GM12872 (cell line): Measurements from ENCODE around the gene TRMT11.

Source experiments
- CTCF ChIP-seq: IDR thresholded peaks from 3 replicates; pipeline ENCODE4 v1.5.1; 2011; ENCODE audit warnings: low read depth, mild to moderate bottlenecking, low read length, moderate library complexity; ENCODE audit not compliant: insufficient read depth

TRMT11 gene

GRCh38 chr6:126052485-126052884, 66.1 kb downstream of the TRMT11 start:
- no peak for TF ChIP-seq CTCF

- no peak for TF ChIP-seq CTCF
These were observed 67.9 kb downstream of the TRMT11 start for GRCh38 chr6:126054258-126054702.

GRCh38 chr6:126054802-126055201, 68.5 kb downstream of the TRMT11 start:
- TF ChIP-seq CTCF, result no peak

GRCh38 chr6:126055449-126055848, 69.1 kb downstream of the TRMT11 start:
- TF ChIP-seq CTCF, result no peak

GRCh38 chr6:126056355-126057004, 70.1 kb downstream of the TRMT11 start:
- no peak for TF ChIP-seq CTCF

- no peak for TF ChIP-seq CTCF
These were observed 74.1 kb downstream of the TRMT11 start for GRCh38 chr6:126060400-126060799.

- TF ChIP-seq CTCF, result no peak
These were observed 77.3 kb downstream of the TRMT11 start for GRCh38 chr6:126063512-126064146.
